Stimulated activated CD8-positive, alpha-beta memory T cell treated with anti-CD3 and anti-CD28 coated beads, Interleukin-4, amount 100 ng/mL, for 1 hour (primary cell): ENCODE measurements around the gene GYPA.
"Not testable (repeated sequence)": the region's sequence is repeated elsewhere in the genome, so short reads cannot be mapped to it uniquely, and the experiment has no call there.

ENCODE experiments used
- DNase-seq, 2 donors: peaks; one replicate each; pipeline ENCODE4 v3.0.0-alpha.2; 2020; ENCODE audit warnings: low read depth in 2 of 2, low spot score in 1 of 2

GYPA gene

GRCh38 chr4:144129336-144129875, 11.1 kb downstream of the GYPA start:
- DNase-seq: not testable (repeated sequence)

DNA sequence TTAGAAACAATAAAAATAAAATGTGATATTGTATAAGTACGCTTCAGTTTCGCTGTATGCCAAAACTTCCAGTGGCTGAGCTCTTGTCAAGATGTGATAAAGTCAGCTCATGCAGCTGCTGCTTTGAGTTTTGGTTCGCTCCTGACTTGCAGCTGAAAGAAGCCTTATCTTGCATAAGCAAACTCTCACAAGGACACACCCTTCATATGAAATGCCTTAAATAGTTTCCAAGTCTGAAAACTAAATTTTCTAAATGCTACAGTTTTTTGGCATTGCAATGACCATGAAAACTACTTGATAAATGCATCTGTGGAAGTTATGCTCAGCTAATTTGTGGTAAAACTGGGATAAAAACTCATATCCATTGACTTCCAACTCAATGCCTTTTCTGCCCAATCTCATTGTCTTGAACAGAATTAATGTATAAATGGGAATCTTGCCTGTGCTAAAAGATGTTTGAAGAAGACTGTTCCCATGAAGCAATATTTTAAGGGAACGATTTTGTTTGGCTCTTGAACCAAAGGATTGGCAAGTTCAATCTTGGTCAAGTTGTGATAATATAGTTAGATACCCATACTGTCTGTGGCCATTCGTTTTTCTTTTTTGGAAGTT, 11.7 kb downstream of the GYPA start:
- not testable (repeated sequence) for DNase-seq

DNA sequence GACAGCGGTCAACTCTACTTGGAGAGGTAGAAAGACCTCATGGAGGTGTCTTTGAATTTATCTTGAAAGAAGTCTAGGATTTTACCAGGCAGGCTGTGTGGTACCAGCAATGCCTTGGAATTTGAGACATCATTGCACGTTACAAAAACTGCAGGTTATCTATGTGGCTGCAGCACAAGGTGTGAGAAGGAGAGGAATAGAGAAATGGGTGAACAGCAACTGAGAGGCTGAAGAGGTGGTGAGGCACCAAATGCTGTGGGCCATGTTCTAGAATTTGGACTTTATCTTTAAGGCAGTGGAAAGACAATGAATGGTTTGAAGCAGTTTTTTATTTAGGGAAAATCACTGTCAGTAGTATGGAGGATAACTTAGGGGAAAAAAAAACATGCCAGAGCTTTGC, 15.4 kb downstream of the GYPA start:
- not testable (repeated sequence) for DNase-seq

DNA sequence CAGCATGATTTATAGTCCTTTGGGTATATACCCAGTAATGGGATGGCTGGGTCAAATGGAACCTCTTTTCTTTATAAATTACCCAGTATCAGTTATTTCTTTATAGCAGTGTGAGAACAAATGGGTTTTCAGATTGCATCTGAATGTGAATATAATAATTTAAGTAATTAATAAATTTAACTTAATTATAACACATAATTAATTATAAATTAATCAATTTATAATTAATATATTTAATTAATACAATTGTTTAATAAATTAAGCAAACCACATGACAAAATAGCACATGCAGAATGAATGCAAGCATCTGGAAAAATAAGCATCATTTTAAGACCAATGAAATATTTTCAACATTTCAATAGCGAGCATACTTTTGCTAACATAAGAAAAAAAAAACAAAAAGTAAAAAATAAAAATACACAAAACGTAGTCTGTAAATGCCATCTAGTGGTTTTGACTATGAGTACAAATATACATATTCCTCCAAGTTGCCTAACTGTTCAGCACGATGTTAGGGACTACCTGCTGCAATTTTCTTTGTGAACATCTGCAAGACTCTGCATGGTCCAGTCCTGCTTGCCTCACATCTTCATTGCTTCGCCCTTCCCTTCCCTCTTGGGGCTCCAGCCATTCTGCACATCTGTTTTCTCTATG, 16.4 kb downstream of the GYPA start:
- not testable (repeated sequence) for DNase-seq

- not testable (repeated sequence) for DNase-seq
Observed at GRCh38 chr4:144123269-144123668, 17.2 kb downstream of the GYPA start.

GRCh38 chr4:144119752-144120151, 20.8 kb downstream of the GYPA start:
- DNase-seq: not testable (repeated sequence)

GRCh38 chr4:144115519-144115918, 25.0 kb downstream of the GYPA start:
- DNase-seq: no peak

GRCh38 chr4:144113546-144113945, 27.0 kb downstream of the GYPA start:
- no peak for DNase-seq

DNA sequence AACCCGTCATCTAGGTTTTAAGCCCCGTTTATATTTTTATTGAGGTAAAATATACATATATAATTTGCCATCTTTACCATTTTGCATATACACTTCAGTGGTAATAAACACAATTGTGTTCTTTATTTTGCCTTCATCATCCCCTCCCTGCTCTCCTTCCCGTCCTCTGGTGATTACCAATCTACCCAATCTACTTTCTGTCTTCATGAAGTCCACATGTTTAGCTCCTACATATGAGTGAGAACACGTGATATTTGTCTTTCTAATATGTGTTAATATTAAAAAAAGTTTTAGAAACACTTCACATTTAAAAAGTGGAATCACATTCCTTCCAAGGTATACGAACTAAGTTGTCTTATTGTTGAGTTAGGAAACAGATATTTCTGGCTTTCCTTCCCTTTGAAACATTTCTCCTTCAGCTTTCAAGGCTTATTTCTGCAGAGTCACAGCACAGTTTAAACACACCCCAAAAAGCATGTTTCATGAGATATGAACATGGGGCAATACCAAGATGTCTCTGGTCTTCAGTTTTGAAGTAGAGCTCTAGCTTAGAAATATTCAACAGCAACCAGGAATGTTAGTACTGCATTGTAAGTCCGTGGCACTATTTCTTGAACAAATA, 35.9 kb downstream of the GYPA start:
- no peak for DNase-seq

GRCh38 chr4:144097776-144098175, 42.7 kb downstream of the GYPA start:
- not testable (repeated sequence) for DNase-seq

DNA sequence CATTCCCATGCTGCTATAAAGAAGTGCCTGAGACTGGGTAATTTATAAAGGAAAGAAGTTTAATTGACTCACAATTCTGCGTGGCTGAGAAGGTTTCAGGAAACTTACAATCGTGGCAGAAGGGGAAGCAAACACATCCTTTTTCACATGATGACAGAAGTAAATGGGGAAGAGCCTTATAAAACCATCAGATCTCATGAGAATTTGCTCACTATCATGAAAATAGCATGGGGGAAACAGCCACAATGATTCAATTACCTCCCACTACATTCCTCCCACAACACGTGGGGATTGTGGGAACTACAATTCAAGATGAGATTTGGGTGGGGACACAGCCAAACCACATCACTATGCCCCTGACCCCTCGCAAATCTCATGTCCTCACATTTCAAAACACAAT, 46.5 kb downstream of the GYPA start:
- not testable (repeated sequence) for DNase-seq

GRCh38 chr4:144091181-144091580, 49.3 kb downstream of the GYPA start:
- DNase-seq: not testable (repeated sequence)

GRCh38 chr4:144090744-144091143, 49.8 kb downstream of the GYPA start:
- no peak for DNase-seq

DNA sequence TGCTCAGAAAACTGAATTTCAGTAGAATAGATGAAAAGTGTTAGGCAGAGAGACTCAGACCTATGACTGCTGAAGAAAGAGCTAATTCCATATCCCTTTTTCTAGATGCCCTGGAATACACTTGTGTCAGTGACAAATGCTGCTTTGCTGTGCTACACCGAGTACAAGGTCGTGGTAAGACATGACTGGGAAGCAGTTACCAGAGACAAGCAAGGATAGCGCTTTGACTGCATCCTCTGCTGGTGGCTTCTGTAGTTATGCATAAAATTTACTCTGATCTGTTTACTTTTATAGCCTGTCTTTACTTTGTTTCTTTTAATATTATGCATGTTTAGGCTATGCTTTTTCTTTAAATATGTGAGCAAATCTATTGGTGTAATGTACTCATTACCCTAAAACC, 58.5 kb downstream of the GYPA start:
- DNase-seq: not testable (repeated sequence)

DNA sequence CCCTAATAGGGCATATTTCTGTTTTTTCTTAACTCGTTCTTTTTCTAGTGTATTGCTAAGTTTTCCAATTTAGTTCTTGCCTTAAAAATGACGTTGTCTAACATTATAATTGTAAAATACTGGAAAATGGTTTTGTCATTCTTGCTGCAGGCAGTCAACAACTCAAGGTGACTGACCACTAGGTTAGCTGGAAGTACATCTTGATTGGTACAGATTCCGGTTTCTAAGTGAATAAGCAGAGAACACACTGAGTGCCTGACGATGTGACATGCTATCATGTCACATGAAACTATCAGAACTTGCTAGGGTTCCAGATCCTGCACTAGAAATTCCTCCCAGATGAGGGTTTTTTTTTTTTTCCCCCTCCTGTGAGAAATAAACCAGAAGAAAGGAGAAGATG, 60.4 kb downstream of the GYPA start:
- not testable (repeated sequence) for DNase-seq

GRCh38 chr4:144078746-144079145, 61.8 kb downstream of the GYPA start:
- DNase-seq: not testable (repeated sequence)

DNA sequence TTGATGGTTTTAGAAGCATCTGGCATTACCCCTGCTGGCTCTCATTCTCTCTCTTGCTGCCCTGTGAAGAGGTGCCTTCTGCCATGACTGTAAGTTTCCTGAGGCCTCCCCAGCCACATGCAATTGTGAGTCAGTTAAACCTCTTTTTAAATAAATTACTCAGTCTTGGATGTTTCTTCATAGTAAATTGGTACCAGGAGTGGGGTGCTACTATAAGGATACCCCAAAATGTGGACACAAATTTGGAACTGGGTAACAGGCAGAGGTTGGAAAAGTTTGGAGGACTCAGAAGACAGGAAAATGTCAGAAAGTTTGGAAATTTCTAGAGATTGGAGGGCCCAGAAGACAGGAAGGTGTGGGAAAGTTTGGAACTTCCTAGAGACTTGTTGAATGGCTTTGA, 79.0 kb downstream of the GYPA start:
- DNase-seq: not testable (repeated sequence)

GRCh38 chr4:144060234-144060859, 80.2 kb downstream of the GYPA start:
- DNase-seq: not testable (repeated sequence)
